Activated naive CD8-positive, alpha-beta T cell treated with anti-CD3 and anti-CD28 coated beads for 36 hours (primary cell): ENCODE results near the gene GPATCH4. TPM values are rescaled to one million over a fixed set of nuclear protein-coding genes. Genes with fewer than 3 reads are reported as not detected.

Experiments used
- DNase-seq: peaks from one replicate; pipeline ENCODE4 v3.0.0; 2021
- H3K27ac Mint-ChIP-seq: one replicate; pipeline ENCODE4 v1.8.0; 2022; ENCODE audit warnings: mild to moderate bottlenecking, moderate library complexity, mixed read lengths
- H3K27me3 Mint-ChIP-seq: one replicate; pipeline ENCODE4 v1.8.0; 2022; ENCODE audit warnings: mild to moderate bottlenecking, mixed read lengths
- H3K36me3 Mint-ChIP-seq: one replicate; pipeline ENCODE4 v1.8.0; 2021; ENCODE audit warnings: mild to moderate bottlenecking, mixed read lengths
- H3K4me1 Mint-ChIP-seq: one replicate; pipeline ENCODE4 v1.8.0; 2021; ENCODE audit warnings: mixed read lengths
- H3K4me3 Mint-ChIP-seq: one replicate; pipeline ENCODE4 v1.8.0; 2022; ENCODE audit warnings: mild to moderate bottlenecking, moderate library complexity, mixed read lengths
- H3K9me3 Mint-ChIP-seq: one replicate; pipeline ENCODE4 v1.8.0; 2022; ENCODE audit warnings: mixed read lengths
- total RNA-seq, 2 experiments: library from RNA; stranded (reverse); gene quantifications; one replicate each; pipeline ENCODE4 v1.2.3, GENCODE V29; 2021

The GPATCH4 gene
- 100 to 1,000 TPM; 103 TPM for total RNA-seq

DNA sequence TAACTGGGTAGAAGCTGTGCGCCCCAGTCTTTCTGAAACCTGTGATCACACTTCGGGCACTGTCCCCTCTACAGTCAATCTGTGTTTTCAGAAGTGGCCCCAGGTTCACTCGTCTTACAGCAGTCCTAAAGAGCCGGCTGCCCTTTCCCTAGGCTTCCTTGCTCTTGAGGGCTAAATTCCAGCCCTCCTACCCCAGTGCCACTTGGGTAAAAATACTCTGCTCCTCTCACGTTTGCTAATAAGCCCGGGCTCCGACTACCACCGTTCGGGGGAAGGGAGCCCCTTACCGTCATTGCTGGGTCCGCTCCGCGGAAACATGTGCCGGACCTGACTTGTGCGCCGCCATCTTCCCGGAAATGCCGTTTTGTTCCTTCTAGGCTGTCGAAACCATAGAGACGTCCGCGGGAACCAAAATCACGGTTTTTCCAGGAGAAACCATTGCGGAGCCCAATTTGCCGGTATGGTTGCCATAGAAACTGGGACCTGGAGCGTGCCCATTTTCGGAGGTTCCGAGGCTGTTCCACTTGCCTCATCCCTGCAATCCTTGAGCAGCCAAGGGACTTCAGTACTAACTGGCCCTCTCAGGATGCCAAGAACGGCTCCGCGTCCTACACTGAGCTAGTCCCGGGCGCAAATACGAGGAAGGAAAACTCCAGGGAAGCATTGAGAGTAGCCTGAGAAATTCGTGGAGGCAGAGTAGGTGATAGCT lies at the start of gene GPATCH4:
Gene GPATCH4 (minus strand): TSS at position 358 of the 709 bp plus-strand sequence.
- peak; percentile 82 for DNase-seq
- Mint-ChIP-seq H3K9me3 (no peaks in the 10 kb centered on the region), H3K36me3 (peaks cover 36% of the 10 kb centered on the region), H3K4me1 (peaks cover 35% of the 10 kb centered on the region), H3K27me3 (no peaks in the 10 kb centered on the region), H3K4me3 (peak within 1 kb of the TSS; percentile 100), H3K27ac (peak within 1 kb of the TSS; percentile 97)

DNA sequence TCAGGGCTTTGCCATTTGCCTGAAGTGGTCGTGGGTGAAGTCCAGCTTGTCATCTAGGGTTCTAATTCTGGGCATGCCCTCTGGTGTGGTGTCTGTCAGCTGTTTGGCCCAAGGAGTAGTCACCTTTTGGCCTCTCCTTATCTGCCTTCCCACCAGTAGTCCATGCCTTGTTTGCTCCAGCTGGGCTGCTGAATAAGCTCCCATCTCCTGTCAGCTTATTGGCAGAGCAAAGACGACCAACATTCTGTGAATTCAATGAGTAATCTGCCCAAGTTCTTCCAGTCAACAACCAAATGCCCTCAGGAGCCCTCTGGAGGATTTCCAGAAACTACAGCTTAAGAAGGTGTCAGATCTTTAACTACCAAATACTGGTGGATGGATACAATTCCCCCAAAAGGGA lies 47.7 kb upstream of the GPATCH4 start:
- H3K27me3 Mint-ChIP-seq: peaks cover 89% of the 10 kb centered on the region
- no peak overlapping the region for H3K27ac Mint-ChIP-seq
- H3K4me3 Mint-ChIP-seq: no peak overlapping the region
- DNase-seq: no peak
- no peaks in the 10 kb centered on the region for H3K36me3 Mint-ChIP-seq
- H3K4me1 Mint-ChIP-seq: peaks cover under 1% of the 10 kb centered on the region
- H3K9me3 Mint-ChIP-seq: no peaks in the 10 kb centered on the region

DNA sequence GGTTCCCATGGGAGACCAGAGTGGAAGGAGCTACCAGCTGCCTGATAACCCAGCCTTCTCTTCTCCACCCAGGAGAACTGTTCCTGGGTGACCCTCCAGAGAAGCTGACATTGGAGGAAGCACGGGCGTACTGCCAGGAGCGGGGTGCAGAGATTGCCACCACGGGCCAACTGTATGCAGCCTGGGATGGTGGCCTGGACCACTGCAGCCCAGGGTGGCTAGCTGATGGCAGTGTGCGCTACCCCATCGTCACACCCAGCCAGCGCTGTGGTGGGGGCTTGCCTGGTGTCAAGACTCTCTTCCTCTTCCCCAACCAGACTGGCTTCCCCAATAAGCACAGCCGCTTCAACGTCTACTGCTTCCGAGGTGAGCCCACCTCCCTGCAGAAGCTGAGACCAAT lies 47.2 kb upstream of the GPATCH4 start:
- DNase-seq: no peak
- Mint-ChIP-seq H3K9me3 (no peaks in the 10 kb centered on the region), H3K27me3 (peaks cover 89% of the 10 kb centered on the region), H3K4me3 (no peak overlapping the region), H3K4me1 (peaks cover 5% of the 10 kb centered on the region), H3K27ac (no peak overlapping the region), H3K36me3 (no peaks in the 10 kb centered on the region)

DNA sequence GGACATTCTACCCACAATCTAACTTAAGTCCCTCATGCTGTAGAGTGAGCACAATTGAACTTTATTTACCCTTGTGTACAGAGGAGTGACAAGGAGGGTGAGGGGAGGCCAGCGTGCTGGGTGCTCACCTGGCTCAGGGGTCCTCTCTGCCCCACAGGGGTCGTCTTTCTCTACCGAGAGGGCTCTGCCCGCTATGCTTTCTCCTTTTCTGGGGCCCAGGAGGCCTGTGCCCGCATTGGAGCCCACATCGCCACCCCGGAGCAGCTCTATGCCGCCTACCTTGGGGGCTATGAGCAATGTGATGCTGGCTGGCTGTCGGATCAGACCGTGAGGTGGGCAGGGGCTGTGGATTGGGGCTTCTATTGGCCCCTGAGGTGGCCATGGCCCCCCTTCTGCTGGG lies 46.1 kb upstream of the GPATCH4 start:
- Mint-ChIP-seq H3K27ac (no peak overlapping the region), H3K4me1 (peaks cover 12% of the 10 kb centered on the region), H3K4me3 (no peak overlapping the region), H3K27me3 (peaks cover 90% of the 10 kb centered on the region), H3K36me3 (no peaks in the 10 kb centered on the region), H3K9me3 (no peaks in the 10 kb centered on the region)
- DNase-seq: no peak

DNA sequence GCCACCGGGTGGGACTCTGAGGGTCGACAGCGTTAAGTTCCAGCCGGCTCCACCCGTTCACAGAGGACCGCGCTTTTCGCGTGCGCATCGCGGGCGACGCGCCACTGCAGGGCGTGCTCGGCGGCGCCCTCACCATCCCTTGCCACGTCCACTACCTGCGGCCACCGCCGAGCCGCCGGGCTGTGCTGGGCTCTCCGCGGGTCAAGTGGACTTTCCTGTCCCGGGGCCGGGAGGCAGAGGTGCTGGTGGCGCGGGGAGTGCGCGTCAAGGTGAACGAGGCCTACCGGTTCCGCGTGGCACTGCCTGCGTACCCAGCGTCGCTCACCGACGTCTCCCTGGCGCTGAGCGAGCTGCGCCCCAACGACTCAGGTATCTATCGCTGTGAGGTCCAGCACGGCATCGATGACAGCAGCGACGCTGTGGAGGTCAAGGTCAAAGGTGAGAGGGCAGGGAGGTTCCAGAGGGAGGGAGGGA lies 45.5 kb upstream of the GPATCH4 start:
- Mint-ChIP-seq H3K27me3 (peaks cover 87% of the 10 kb centered on the region), H3K4me3 (no peak overlapping the region), H3K36me3 (no peaks in the 10 kb centered on the region), H3K9me3 (no peaks in the 10 kb centered on the region), H3K27ac (no peak overlapping the region), H3K4me1 (peaks cover 13% of the 10 kb centered on the region)
- no peak for DNase-seq

DNA sequence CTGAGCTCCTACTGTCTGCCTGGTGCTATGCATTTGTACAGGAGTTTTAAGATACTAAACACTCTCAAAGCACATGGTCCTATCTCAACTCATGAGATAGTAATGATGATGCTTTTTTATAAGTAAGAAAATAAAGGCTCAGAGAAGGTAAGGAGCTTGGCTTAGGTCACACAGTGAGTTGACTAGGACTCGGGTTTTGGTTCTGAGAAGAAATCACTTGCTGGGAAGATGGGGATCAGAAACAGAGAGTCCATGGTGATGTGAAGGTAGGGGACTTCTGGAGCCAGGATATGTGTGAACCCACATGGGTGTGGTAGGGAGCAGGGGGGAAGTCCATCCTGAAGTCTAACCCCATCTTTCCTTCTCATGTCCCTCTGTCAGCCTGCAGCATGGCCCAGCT lies 44.4 kb upstream of the GPATCH4 start:
- no peak overlapping the region for H3K27ac Mint-ChIP-seq
- peaks cover 24% of the 10 kb centered on the region for H3K4me1 Mint-ChIP-seq
- peaks cover 87% of the 10 kb centered on the region for H3K27me3 Mint-ChIP-seq
- no peaks in the 10 kb centered on the region for H3K9me3 Mint-ChIP-seq
- no peak for DNase-seq
- no peaks in the 10 kb centered on the region for H3K36me3 Mint-ChIP-seq
- no peak overlapping the region for H3K4me3 Mint-ChIP-seq

DNA sequence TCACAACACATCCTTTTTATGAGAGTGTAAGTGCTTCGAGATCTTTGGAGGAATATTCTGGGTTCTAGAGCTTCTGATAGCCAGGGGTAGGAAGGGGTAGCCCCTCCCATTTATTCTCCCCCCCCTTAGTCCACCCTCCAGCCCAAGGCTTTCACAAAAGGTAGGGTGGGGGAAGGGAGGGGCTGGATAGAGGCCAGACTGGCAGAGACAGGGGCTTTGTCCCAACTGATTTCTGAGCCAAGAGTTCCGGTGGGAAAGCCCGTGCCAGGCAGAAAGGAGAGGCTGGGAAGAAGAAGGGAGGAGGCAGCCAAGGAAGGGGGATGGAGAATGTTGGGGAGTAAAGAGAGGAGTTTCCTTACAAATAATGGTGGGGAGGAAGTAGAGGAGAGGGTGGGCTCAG lies 43.8 kb upstream of the GPATCH4 start:
- Mint-ChIP-seq H3K9me3 (no peaks in the 10 kb centered on the region), H3K27ac (no peak overlapping the region), H3K36me3 (no peaks in the 10 kb centered on the region), H3K4me3 (no peak overlapping the region), H3K4me1 (peaks cover 24% of the 10 kb centered on the region), H3K27me3 (peaks cover 87% of the 10 kb centered on the region)
- no peak for DNase-seq

DNA sequence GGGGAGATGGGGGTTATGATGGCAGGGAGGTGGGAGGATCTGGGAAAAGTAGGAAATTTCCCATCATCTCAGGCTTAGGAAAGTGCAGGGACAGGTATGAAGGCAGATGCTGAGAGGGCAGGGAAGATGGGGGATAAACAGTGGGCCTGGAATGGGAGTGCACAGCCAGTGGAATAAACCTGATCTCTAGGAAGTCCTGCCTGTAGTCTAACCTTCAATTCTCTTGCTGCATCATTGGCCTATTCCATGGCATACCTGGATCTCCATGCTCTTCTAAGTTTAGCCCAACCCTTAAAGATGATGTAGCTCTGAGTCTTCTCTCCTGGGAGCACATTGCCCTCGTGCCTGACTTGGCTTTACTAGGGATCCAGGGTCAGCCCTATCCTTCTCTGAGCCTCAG lies 43.4 kb upstream of the GPATCH4 start:
- H3K27me3 Mint-ChIP-seq: peaks cover 90% of the 10 kb centered on the region
- H3K9me3 Mint-ChIP-seq: no peaks in the 10 kb centered on the region
- no peak for DNase-seq
- H3K36me3 Mint-ChIP-seq: no peaks in the 10 kb centered on the region
- H3K4me1 Mint-ChIP-seq: peaks cover 24% of the 10 kb centered on the region
- H3K4me3 Mint-ChIP-seq: no peak overlapping the region
- H3K27ac Mint-ChIP-seq: no peak overlapping the region

DNA sequence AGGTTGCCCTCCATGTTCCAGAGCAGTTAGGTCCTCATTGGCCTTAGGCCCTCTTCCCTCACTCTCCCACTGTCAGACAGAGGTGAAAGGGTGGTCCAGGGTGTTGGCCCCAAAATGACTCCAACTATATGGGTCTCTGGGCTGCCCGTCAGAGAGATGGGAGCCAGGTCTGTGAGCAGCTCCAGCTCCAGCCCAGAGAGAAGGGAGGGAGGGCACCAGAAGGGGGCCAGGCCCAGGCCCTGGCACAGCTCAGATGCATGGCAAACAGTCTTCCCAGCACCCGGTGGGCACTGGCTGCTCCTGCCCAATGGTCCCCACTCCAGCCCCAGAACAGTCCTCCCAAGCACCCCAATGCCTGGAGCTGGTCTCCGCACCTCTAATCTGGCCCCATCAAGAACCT lies 42.9 kb upstream of the GPATCH4 start:
- no peak overlapping the region for H3K4me3 Mint-ChIP-seq
- peaks cover 94% of the 10 kb centered on the region for H3K27me3 Mint-ChIP-seq
- H3K36me3 Mint-ChIP-seq: no peaks in the 10 kb centered on the region
- H3K27ac Mint-ChIP-seq: no peak overlapping the region
- H3K4me1 Mint-ChIP-seq: peaks cover 24% of the 10 kb centered on the region
- no peak for DNase-seq
- H3K9me3 Mint-ChIP-seq: no peaks in the 10 kb centered on the region

DNA sequence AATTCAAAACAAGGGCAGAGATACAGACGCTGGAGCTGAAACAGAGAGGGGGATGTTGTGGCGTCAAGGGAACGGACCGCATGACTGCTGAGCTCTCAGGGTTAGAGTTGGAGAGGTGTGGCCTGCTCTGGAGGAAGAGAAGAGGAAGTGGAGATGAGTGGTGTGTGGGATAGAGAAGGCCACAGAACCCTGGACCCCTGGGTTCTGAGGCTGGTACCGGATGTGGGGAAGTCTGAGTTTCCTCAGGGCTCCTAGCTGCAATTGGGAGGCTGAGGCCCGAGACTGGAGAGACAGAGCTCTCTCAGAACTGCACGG lies 42.5 kb upstream of the GPATCH4 start:
- H3K9me3 Mint-ChIP-seq: no peaks in the 10 kb centered on the region
- no peak overlapping the region for H3K4me3 Mint-ChIP-seq
- peaks cover 94% of the 10 kb centered on the region for H3K27me3 Mint-ChIP-seq
- DNase-seq: peak; percentile 33
- peaks cover 24% of the 10 kb centered on the region for H3K4me1 Mint-ChIP-seq
- no peak overlapping the region for H3K27ac Mint-ChIP-seq
- no peaks in the 10 kb centered on the region for H3K36me3 Mint-ChIP-seq

DNA sequence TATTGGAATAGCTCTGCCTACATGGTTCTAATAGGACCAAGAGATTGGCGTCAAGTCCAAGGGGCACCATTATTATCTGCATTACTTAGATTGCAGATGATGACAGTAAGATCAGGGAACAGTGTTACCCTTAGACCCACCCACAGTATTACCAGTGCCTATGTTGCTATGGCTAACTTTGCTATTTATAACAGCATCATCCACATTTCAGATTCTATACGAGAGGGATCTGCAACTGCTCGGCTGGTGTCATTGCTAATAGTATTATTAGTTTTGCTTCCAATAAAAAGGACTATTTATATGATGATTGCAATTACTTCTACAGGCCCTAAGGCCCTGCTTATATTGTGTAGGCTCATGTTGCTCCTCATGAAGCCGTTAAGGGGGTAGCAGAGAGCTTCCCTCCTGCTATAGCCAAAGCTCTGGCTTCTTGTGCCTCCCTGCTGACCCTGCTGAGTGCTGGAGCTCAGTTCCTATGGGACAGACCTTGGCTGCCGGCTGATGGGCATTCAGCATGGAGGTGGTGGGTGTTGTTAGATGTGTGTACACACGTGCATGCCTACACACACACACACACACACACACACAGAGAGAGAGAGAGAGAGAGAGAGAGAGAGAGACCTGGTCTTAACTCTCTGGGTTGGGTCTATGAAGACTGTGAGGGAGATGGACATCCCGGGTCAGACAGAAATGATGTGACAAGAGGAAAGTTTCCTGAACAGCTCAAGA lies 41.9 kb upstream of the GPATCH4 start:
- Mint-ChIP-seq H3K4me1 (peaks cover 24% of the 10 kb centered on the region), H3K4me3 (no peak overlapping the region), H3K27ac (no peak overlapping the region), H3K36me3 (no peaks in the 10 kb centered on the region), H3K9me3 (no peaks in the 10 kb centered on the region), H3K27me3 (peaks cover 94% of the 10 kb centered on the region)
- no peak for DNase-seq

DNA sequence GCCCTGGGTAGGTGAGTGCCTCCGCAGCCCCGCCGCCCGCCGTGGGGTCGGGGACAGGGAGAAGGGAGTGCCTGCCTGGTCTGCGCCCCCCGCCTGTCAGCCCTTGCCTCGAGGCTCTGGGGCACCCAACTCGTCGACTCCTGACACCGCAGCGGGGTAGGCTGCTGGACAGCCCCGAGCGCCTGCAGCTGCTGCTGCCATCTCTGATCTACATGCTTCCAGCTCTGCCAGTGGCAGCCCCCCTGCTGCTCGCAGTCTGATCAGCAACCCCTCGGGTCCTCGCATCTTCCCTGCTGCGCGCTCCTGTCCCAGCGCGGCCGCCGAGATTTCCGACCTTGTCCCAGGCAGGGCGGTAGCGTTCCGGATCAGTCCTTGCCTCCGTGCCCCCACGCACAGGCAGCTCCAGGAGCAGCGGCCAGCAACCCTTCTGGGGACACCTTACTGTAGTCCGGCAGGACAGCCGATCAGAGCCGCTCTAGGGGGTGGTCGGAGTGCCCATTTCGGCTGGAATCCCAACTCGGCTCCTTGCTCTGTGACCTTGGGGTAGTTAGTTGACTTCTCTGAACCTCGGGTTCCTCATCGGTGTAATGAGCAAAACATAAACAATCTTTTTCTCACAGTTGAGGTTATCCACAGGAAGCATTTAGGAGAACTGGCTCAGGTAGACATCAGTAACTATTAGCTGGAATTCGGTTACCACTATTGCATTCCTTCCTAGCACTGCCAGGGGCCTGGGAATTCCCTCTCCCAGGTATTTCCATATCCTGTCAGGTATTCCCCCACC lies 41.2 kb upstream of the GPATCH4 start:
- Mint-ChIP-seq H3K36me3 (no peaks in the 10 kb centered on the region), H3K27ac (no peak overlapping the region), H3K4me1 (peaks cover 24% of the 10 kb centered on the region), H3K9me3 (no peaks in the 10 kb centered on the region), H3K27me3 (peaks cover 93% of the 10 kb centered on the region), H3K4me3 (peak overlapping the region; percentile 22)
- DNase-seq: no peak

DNA sequence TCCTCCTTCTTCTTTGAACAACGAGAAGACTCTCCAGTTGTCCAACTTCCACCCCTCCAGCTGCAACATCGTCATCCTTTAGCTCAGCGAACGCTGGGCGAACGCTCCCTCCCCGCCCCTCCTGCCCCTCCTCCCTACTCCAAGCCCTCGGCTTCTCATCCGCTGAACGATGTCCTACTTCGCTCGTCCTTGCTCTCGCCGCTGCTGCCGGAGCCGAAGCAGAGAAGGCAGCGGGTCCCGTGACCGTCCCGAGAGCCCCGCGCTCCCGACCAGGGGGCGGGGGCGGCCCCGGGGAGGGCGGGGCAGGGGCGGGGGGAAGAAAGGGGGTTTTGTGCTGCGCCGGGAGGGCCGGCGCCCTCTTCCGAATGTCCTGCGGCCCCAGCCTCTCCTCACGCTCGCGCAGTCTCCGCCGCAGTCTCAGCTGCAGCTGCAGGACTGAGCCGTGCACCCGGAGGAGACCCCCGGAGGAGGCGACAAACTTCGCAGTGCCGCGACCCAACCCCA lies 40.5 kb upstream of the GPATCH4 start, which contains the start of gene BCAN:
Gene BCAN (plus strand): TSS at position 357 of the 504 bp plus-strand sequence. CDS start 3,938 bp downstream, outside the sequence.
- H3K4me3 Mint-ChIP-seq: peak within 1 kb of the TSS; percentile 36
- no peaks in the 10 kb centered on the region for H3K9me3 Mint-ChIP-seq
- DNase-seq: no peak
- no peaks in the 10 kb centered on the region for H3K36me3 Mint-ChIP-seq
- peaks cover 24% of the 10 kb centered on the region for H3K4me1 Mint-ChIP-seq
- peaks cover 89% of the 10 kb centered on the region for H3K27me3 Mint-ChIP-seq
- H3K27ac Mint-ChIP-seq: no peak within 1 kb of the TSS

DNA sequence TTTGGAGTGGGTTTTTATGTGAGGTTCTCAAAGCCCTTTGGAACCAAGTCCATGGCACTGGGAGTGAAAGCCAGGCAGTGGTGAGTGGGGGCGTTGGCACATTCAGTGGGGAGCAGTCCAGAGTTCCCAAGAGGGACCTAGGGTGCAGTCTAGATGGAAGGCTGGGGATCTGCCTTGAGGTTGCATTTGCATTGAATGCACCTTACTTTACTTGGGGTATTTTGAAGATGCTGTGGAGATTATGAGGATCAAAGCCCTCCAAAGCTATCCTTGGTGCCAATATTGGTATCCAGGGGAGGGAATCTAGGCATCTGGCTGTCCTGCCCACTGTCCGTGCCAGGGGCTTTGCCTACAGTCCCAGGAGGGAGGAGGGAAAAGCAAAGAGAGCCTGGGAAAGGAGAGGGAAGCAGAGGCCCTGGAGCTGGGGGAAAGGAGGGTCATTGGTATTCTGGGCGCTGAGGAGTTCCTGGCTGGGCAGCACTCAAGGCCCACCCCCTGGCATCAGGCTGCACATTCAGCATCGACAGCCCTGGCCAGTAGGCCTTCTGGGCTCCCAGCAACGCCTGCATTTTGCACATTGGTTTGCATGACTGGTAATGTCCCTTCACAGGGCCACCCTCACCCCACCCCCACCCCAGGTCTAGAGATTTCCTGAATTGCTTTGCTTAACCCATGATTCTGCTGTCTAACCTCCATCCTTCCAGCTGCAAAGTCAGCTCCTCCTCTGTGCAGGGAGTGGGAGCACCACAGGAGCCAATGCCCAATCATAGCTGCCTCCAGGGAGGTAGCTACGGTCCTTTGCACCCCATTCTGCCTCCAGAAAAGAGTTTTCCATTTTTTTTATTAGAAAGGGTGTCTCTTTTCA lies 39.8 kb upstream of the GPATCH4 start:
- no peaks in the 10 kb centered on the region for H3K9me3 Mint-ChIP-seq
- DNase-seq: no peak
- peaks cover 89% of the 10 kb centered on the region for H3K27me3 Mint-ChIP-seq
- peaks cover 24% of the 10 kb centered on the region for H3K4me1 Mint-ChIP-seq
- H3K27ac Mint-ChIP-seq: no peak overlapping the region
- H3K36me3 Mint-ChIP-seq: no peaks in the 10 kb centered on the region
- no peak overlapping the region for H3K4me3 Mint-ChIP-seq
